GM12874 (cell line): ENCODE results near the gene DENND5A.

Source experiments
- TF ChIP-seq, protein P1 (sequence below): IDR thresholded peaks from 2 replicates; pipeline ENCODE4 v1.5.1; 2011; ENCODE audit warnings: low read depth, mild to moderate bottlenecking, control low read depth, low read length, moderate library complexity; ENCODE audit not compliant: insufficient read depth

Gene DENND5A

DNA sequence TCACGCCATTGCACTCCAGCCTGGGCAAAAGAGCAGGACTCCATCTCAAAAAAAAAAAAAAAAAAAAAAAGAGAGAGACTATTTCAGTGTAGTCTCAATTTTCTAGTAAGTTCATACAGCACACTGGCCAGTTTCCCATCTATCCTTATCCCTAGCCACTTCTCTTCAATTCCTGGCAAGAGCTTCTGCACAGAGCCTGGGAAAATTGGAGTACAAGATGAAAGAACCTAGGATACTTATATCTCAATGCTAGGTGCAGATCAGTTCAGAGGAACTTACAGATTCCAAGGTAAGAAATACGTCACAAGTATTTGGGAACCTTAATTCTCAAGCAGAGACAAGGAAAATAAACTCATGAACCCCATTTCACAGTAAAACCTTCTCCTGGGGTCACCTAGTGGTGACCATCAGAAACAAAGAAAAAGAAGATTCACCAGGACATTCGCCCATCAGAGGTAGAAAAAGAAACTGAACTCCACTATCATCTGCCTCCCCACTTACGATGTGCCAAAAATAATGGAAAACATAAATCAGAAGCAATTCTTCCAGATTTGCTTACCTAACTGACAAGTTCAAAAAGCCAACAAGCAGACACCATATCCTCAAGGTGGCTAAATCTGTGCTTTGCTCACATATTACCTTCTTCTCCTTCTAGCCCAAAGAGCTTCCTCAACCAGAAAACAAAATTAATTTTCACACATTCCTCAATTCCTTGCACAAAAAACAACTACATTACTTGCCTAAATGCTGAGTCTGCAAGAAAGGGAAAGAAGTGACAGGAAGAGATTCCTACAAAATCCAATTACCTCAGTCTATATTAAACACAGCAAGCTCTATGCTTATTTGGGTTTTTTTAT, 4.9 kb downstream of the DENND5A start:
- TF ChIP-seq, protein P1, sequence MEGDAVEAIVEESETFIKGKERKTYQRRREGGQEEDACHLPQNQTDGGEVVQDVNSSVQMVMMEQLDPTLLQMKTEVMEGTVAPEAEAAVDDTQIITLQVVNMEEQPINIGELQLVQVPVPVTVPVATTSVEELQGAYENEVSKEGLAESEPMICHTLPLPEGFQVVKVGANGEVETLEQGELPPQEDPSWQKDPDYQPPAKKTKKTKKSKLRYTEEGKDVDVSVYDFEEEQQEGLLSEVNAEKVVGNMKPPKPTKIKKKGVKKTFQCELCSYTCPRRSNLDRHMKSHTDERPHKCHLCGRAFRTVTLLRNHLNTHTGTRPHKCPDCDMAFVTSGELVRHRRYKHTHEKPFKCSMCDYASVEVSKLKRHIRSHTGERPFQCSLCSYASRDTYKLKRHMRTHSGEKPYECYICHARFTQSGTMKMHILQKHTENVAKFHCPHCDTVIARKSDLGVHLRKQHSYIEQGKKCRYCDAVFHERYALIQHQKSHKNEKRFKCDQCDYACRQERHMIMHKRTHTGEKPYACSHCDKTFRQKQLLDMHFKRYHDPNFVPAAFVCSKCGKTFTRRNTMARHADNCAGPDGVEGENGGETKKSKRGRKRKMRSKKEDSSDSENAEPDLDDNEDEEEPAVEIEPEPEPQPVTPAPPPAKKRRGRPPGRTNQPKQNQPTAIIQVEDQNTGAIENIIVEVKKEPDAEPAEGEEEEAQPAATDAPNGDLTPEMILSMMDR = peak; percentile 29; the same call in 1 of the 2 replicates

DNA sequence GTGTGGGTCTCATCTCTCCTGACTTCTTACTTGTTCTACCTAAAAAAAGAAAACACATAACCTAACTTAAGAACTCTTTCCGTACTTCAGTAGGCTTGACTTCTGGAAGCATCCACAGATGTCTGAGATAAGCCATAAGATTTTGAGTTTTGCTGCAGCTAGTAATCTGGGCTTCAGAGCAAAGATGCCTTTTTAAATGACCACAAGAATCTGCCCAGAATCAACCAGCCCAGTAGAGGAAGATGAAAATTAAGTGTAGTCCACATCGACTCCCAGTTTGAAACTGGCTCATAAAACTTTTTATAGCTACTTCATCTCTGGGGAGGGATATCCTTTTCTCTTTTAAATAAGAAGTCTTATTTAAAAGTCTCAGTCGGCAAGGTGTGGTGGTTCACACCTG, 10.7 kb downstream of the DENND5A start:
- TF ChIP-seq, protein P1 = no peak

DNA sequence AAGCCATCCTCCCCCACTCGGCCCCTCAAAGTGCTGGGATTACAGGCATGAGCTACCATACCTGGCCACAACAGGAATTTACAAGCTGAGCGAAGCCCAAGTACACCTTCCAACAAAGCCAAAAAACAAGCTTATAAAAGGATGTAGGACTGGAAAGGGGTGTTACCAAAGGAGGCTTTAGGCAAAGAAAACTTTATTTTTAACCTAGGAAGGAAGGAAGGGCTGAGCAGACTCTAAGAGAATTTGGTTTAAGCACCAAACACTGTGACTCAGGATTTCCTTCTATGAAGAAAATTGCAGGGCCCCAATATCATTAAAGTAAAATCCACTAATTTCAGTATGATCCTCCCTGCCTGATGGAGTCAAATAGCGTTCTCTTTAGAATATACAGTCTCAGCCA, 12.1 kb downstream of the DENND5A start:
- TF ChIP-seq, protein P1 = no peak

DNA sequence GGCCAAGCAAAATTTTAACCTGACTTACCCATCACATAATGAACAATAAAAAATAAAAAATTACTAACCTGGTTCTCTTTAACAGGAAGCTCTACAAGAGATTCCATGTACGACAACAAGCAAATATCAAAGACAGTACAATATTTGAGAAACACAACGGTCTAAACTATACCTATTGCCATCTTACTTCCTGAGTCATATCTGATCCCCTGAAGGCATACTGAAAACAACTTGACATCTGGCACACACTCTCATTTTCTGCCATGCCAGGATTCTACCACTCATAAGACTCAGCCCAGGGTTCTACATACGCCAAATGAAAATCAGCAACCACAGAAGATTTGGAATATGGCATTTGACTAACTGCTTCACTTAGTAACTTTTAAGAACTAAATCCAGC, 13.8 kb downstream of the DENND5A start:
- TF ChIP-seq, protein P1 = no peak

DNA sequence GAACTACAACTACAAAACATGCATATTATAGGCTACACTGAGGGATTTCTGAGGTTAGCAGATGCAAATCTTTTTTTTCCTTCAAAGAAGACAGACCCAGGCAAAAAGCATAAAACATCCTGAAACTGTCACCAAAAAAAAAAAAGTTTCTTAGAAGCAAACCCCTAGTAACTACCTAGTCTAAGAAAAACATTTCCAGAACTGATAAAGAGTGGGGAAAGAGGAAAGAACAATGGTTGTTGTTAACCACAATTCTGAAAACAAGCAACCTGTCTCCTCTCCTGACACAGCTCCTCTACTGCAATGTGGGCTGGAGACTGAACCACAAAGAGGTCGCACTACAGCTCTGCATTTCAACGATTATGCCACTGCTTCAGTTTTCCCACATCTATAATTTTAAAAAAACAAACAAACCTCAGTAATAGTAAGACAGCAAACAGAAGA, 15.0 kb downstream of the DENND5A start:
- TF ChIP-seq, protein P1 = no peak

DNA sequence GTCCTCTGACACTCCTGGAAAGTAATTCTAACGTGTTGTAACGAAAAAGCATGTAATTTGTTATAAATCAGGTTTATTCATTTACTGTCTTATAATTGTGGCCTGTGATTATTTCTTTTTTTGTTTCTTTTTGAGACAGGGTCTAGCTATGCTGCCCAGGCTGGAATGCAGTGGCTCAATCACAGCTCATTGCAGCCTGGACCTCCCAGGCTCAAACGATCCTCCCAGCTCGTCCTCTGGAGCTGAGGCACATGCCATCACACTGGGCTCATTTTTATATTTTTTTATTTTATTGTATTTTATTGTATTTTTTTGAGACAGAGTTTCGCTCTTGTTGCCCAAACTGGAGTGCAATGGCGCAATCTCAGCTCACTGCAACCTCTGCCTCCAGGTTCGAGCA, 15.9 kb downstream of the DENND5A start:
- TF ChIP-seq, protein P1 = no peak

DNA sequence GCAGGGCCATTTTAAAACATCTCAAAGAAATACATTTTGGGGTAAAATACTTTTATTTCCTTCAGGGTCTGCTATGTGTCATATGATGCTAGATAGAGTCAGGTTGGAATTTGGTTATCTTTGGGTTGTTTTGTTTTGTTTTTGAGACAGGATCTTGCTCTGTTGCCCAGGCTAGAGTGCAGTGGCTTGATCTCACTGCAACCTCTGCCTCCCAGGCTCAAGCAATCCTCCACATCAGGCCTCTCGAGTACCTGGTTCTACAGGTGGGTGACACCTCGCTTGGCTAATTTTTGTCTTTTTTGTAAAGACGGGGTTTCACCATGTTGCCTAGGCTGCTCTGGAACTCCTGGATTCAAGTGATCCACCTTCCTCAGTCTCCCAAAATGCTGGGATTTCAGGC, 17.3 kb downstream of the DENND5A start:
- TF ChIP-seq, protein P1 = no peak
